AG04450 (cell line): Measurements from ENCODE around the gene LAMC2. TPM values are rescaled to one million over a fixed set of nuclear protein-coding genes. Genes with fewer than 3 reads are reported as not detected.

Source experiments
- CTCF ChIA-PET: fragments of 300-600, 350-600 bp; formaldehyde crosslinking; extraction: SDS; loops from one replicate; lab custom pipeline; 2022; ENCODE audit warnings: antibody characterized with exemption, inconsistent platforms; lab: Charles Lee
- POLR2A ChIA-PET: fragments of 350-600 bp; formaldehyde crosslinking; extraction: SDS; loops from one replicate; lab custom pipeline; 2021; ENCODE audit warnings: antibody characterized with exemption, inconsistent platforms; lab: Yijun Ruan, JAX
- DNase-seq: peaks from one replicate; pipeline ENCODE4 v3.0.0-alpha.2; 2011; ENCODE audit warnings: low read depth, low spot score
- H3K27ac ChIP-seq: one replicate; pipeline ENCODE4 v1.5.1; 2012; ENCODE audit warnings: low read depth, low read length, control low read depth
- H3K27me3 ChIP-seq: one replicate; pipeline ENCODE4 v1.6.0; 2012; ENCODE audit warnings: low read length; ENCODE audit not compliant: control insufficient read depth, insufficient read depth
- H3K4me3 ChIP-seq: 2 replicates; pipeline ENCODE4 v1.5.1; 2011; ENCODE audit warnings: mild to moderate bottlenecking, low read depth, low read length, control low read depth
- H3K9me3 ChIP-seq: 2 replicates; pipeline ENCODE4 v1.5.1; 2012; ENCODE audit warnings: low read length; ENCODE audit not compliant: control insufficient read depth, insufficient read depth
- polyA plus RNA-seq: library from polyadenylated mRNA; depleted of rRNA; stranded (reverse); fragments of >200 nt; gene quantifications from 2 replicates; pipeline ENCODE4 v1.2.3, GENCODE V29; 2011
- TF ChIP-seq, protein P1 (sequence below): IDR thresholded peaks from 2 replicates; pipeline ENCODE4 v1.5.1; 2011; ENCODE audit warnings: low read depth, low read length, control low read depth, inconsistent platforms

Gene LAMC2
- polyA plus RNA-seq, 1 experiment = 1.6 TPM

DNA sequence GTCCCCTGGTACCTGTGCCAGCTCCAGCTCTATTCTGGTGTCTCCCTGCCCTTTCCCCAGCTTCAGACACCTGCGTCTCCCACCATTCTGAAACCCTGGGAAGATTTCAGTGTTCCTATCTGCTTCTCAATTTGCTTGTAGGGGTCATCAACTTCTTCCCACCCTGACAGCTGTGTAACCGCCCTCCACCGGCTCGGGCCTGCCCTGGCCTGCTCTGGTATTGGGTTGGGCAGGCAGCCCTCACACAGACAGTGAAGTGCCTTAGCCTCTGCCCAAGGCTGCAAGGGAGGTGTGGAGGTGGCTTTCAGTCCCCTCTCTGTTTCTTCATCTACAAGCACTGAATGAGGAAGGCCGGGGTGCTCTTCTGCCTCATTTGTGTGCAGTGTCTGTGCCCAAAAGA, 97.2 kb downstream of the LAMC2 start:
- no peak for DNase-seq
- TF ChIP-seq, protein P1, sequence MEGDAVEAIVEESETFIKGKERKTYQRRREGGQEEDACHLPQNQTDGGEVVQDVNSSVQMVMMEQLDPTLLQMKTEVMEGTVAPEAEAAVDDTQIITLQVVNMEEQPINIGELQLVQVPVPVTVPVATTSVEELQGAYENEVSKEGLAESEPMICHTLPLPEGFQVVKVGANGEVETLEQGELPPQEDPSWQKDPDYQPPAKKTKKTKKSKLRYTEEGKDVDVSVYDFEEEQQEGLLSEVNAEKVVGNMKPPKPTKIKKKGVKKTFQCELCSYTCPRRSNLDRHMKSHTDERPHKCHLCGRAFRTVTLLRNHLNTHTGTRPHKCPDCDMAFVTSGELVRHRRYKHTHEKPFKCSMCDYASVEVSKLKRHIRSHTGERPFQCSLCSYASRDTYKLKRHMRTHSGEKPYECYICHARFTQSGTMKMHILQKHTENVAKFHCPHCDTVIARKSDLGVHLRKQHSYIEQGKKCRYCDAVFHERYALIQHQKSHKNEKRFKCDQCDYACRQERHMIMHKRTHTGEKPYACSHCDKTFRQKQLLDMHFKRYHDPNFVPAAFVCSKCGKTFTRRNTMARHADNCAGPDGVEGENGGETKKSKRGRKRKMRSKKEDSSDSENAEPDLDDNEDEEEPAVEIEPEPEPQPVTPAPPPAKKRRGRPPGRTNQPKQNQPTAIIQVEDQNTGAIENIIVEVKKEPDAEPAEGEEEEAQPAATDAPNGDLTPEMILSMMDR = no peak
- CTCF ChIA-PET = interaction anchor here (0.6 to 1.4 kb wide), 4 partner anchors 32 to 320 kb away, joined by 3 to 5 read pairs (median 3); no protein-coding TSS in a partner anchor
- Histone ChIP-seq H3K27ac (no peak overlapping the region), H3K27me3 (no peaks in the 10 kb centered on the region), H3K9me3 (peaks cover under 1% of the 10 kb centered on the region; the same call in 1 of the 2 replicates), H3K4me3 (no peak overlapping the region)
- POLR2A ChIA-PET = no interaction called here

DNA sequence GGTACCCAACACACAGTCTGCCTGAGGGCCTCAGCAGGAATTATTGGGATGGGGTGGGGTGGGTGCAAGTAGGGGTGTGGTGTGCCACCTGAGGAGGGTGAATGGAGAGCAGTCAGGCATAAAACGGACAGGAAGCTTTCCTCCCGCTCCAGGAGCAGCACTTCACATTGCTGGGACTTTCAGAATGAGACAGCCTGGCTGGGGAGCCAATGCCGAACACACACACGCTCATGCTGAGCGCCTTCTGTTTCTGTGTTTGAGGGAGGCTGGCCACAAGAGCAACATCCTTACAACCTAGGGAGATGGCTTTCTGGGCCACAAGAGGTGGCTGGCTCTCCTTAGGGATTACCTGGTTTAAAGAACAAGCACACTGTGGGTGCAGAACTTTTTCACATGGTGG, 98.0 kb downstream of the LAMC2 start:
- ChIA-PET POLR2A (no interaction called here), CTCF (interaction anchor here (1.4 kb wide), 1 partner anchor 49 kb away, joined by 5 read pairs; no protein-coding TSS in a partner anchor)
- TF ChIP-seq, protein P1 = no peak
- no peak for DNase-seq
- H3K4me3 ChIP-seq = no peak overlapping the region
- no peaks in the 10 kb centered on the region for H3K27me3 ChIP-seq
- no peak overlapping the region for H3K27ac ChIP-seq
- H3K9me3 ChIP-seq = peaks cover 4% of the 10 kb centered on the region; the same call in 1 of the 2 replicates

DNA sequence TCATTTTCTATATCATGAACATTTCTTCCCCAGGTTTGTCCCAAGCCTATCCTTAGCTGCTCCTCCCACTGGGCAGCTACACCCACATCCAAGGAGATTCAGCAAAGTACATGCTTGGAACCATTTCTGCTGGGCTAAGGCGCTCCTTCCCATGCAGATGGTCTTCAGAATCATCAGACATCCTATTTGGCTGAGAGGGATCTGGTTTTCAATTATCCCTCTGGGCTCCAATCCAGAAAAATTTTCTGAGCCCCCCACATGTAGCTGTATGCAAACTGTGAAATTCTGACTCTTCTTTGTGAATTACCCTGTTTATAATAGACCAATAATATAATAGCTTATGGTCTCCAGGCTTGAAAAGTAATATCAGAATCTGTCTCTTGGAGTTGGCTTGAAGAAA, 99.2 kb downstream of the LAMC2 start:
- H3K9me3 ChIP-seq = peaks cover 4% of the 10 kb centered on the region; the same call in 1 of the 2 replicates
- ChIA-PET POLR2A (no interaction called here), CTCF (interaction anchor here (0.6 kb wide), 1 partner anchor 253 kb away, joined by 3 read pairs; no protein-coding TSS in a partner anchor)
- H3K27ac ChIP-seq = no peak overlapping the region
- no peaks in the 10 kb centered on the region for H3K27me3 ChIP-seq
- H3K4me3 ChIP-seq = no peak overlapping the region
- TF ChIP-seq, protein P1 = no peak
- DNase-seq = no peak

DNA sequence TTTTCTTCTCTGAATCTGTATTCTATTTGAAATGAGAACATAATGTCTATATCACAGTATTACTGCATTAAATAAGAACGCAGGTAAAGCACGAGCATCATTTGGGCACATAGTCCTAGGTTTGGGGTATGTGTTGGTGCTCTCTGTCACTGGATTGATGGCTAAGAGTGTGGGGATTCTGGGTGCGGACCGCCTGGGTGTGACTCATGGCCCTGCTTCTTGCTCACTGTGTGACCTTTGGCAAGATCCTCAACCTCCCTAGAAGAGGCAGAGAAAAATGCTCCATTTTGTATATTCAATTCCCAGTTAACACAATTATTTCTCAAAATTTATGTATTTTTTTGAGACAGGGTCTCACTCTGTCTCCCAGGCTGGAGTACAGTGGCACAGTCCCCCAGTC, 99.7 kb downstream of the LAMC2 start:
- Histone ChIP-seq H3K27ac (no peak overlapping the region), H3K9me3 (peaks cover 4% of the 10 kb centered on the region; the same call in 1 of the 2 replicates), H3K4me3 (no peak overlapping the region), H3K27me3 (no peaks in the 10 kb centered on the region)
- DNase-seq = no peak
- TF ChIP-seq, protein P1 = no peak
- CTCF ChIA-PET = interaction anchor here (0.6 kb wide), 1 partner anchor 253 kb away, joined by 3 read pairs; no protein-coding TSS in a partner anchor
- POLR2A ChIA-PET = no interaction called here

DNA sequence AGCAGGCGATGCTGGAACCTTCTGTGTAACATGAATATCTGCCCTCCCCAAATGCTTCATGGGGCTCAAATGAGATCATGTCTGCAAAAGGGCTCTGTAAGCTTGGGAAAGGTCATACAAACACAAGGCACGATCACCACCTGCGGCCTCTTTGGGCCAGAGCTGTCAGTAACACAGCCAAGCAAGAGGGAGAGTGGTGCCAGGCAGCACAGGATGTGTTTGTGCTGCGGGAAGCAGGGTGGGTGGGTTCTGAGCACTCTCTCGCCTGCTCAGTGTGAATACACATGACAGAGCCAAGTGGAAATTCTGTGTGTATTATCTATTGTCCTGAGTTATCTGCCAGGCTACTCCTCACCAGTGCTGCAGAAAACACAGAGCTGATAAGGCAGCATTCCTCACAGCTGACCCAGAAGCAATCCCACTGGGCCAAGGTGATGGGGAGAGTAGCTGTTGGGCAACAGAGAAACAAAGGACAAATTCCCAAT, 101.2 kb downstream of the LAMC2 start:
- H3K4me3 ChIP-seq = no peak overlapping the region
- peaks cover 4% of the 10 kb centered on the region; the same call in 1 of the 2 replicates for H3K9me3 ChIP-seq
- TF ChIP-seq, protein P1 = no peak
- POLR2A ChIA-PET = interaction anchor here (0.7 kb wide), 1 partner anchor 161 kb away, joined by 3 read pairs; no protein-coding TSS in a partner anchor
- H3K27ac ChIP-seq = no peak overlapping the region
- DNase-seq = no peak
- CTCF ChIA-PET = interaction anchor here (1.6 kb wide), 1 partner anchor 324 kb away, joined by 5 read pairs; no protein-coding TSS in a partner anchor
- H3K27me3 ChIP-seq = no peaks in the 10 kb centered on the region
